Renal pelvis (tissue), 4 donors: ENCODE data around the gene INSC. TPM values are rescaled to one million over a fixed set of nuclear protein-coding genes. Genes with fewer than 3 reads are reported as not detected.

Source experiments
- DNase-seq: peaks from one replicate; pipeline ENCODE4 v3.0.0-alpha.2; 2013
- polyA plus RNA-seq, 3 donors: library from polyadenylated mRNA; unstranded; fragments of 120-200 nt; gene quantifications; one replicate each; pipeline ENCODE4 v1.2.1, GENCODE V29; 2013; ENCODE audit not compliant: insufficient read length in 3 of 3

INSC gene
- polyA plus RNA-seq, 3 donors: 0.78 to 1.1 (median 1.1) TPM

GRCh38 chr11:15108592-15109130, 6.1 kb upstream of the INSC start:
- no peak for DNase-seq

- DNase-seq: no peak
Measured at GRCh38 chr11:15109602-15110001, 5.1 kb upstream of the INSC start.

- DNase-seq: no peak
Measured at GRCh38 chr11:15111215-15111614, 3.5 kb upstream of the INSC start.

- no peak for DNase-seq
Measured at GRCh38 chr11:15112131-15112541, 2.6 kb upstream of the INSC start.

GRCh38 chr11:15113381-15113780, 1.3 kb upstream of the INSC start:
- no peak for DNase-seq

- no peak for DNase-seq
Measured at GRCh38 chr11:15115686-15116085, 963 bp downstream of the INSC start.

GRCh38 chr11:15117751-15118150, 3.0 kb downstream of the INSC start:
- DNase-seq: no peak

- no peak for DNase-seq
Measured at GRCh38 chr11:15118431-15118830, 3.7 kb downstream of the INSC start.

- no peak for DNase-seq
Measured at GRCh38 chr11:15119352-15119751, 4.6 kb downstream of the INSC start.

GRCh38 chr11:15119826-15120225, 5.1 kb downstream of the INSC start:
- no peak for DNase-seq

GRCh38 chr11:15123849-15124248, 9.1 kb downstream of the INSC start:
- DNase-seq: no peak

GRCh38 chr11:15124528-15124927, 9.8 kb downstream of the INSC start:
- DNase-seq: no peak

- DNase-seq: no peak
Measured at GRCh38 chr11:15127341-15127740, 12.6 kb downstream of the INSC start.

GRCh38 chr11:15128621-15129020, 13.9 kb downstream of the INSC start:
- DNase-seq: no peak

- no peak for DNase-seq
Measured at GRCh38 chr11:15136166-15136565, 21.4 kb downstream of the INSC start.

GRCh38 chr11:15139096-15139770, 24.5 kb downstream of the INSC start:
- DNase-seq: no peak

GRCh38 chr11:15139958-15140659, 25.4 kb downstream of the INSC start:
- no peak for DNase-seq

- no peak for DNase-seq
Measured at GRCh38 chr11:15141381-15141780, 26.7 kb downstream of the INSC start.

GRCh38 chr11:15142838-15143237, 28.1 kb downstream of the INSC start:
- DNase-seq: no peak

GRCh38 chr11:15143855-15144254, 29.1 kb downstream of the INSC start:
- DNase-seq: no peak

GRCh38 chr11:15144347-15144746, 29.6 kb downstream of the INSC start:
- DNase-seq: no peak

- DNase-seq: no peak
Measured at GRCh38 chr11:15145151-15145550, 30.4 kb downstream of the INSC start.

- no peak for DNase-seq
Measured at GRCh38 chr11:15145615-15146014, 30.9 kb downstream of the INSC start.
